ENCODE results near the gene COA6.

COA6 gene

DNA sequence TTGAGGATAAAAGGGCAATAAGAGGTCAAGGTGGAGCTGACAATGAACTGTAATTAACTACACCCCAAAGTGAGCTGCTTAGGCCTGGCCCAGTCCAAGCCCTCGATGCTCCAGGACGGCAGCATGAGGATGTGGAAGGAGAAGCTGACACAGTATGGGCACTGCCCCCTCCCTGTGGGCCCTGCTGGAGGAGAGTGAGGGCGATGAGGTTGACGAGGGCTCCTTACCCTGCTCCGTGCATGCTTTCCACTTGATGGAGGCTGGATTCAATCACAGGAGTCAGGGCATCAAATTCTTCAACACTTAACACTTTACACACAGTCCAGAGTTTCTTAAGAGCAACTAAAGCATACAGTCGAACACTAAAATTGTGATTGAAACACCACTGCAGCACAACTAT lies 32.4 kb downstream of the COA6 start:
- Histone ChIP-seq H3K9ac (ENCODE audit: low read length) (no peak overlapping the region), H3K36me3 (ENCODE audit: low read length) (peaks cover 3% of the 10 kb centered on the region), H3K4me2 (ENCODE audit: low read depth, low read length, poor library complexity, severe bottlenecking) (no peak overlapping the region), H3K27me3 (ENCODE audit: low read length) (no peaks in the 10 kb centered on the region), H4K20me1 (ENCODE audit: low read depth, low read length) (no peaks in the 10 kb centered on the region), H3K4me3 (ENCODE audit: insufficient read depth, low read length, poor library complexity, severe bottlenecking) (no peak overlapping the region), H3K9me3 (ENCODE audit: insufficient read depth, low read length) (no peaks in the 10 kb centered on the region), H3K27ac (ENCODE audit: low read depth, low read length) (no peak overlapping the region), H3K9me2 (replicated peaks; ENCODE audit: insufficient read depth, low read length) (no peaks in the 10 kb centered on the region), H3K79me2 (ENCODE audit: insufficient read depth, low read length) (no peaks in the 10 kb centered on the region), H2AFZ (ENCODE audit: low read depth, low read length, severe bottlenecking) (no peak overlapping the region), H3F3A (ENCODE audit: insufficient read depth) (peaks cover 8% of the 10 kb centered on the region; the same call in 1 of the 2 replicates)
- TF ChIP-seq, protein P1, sequence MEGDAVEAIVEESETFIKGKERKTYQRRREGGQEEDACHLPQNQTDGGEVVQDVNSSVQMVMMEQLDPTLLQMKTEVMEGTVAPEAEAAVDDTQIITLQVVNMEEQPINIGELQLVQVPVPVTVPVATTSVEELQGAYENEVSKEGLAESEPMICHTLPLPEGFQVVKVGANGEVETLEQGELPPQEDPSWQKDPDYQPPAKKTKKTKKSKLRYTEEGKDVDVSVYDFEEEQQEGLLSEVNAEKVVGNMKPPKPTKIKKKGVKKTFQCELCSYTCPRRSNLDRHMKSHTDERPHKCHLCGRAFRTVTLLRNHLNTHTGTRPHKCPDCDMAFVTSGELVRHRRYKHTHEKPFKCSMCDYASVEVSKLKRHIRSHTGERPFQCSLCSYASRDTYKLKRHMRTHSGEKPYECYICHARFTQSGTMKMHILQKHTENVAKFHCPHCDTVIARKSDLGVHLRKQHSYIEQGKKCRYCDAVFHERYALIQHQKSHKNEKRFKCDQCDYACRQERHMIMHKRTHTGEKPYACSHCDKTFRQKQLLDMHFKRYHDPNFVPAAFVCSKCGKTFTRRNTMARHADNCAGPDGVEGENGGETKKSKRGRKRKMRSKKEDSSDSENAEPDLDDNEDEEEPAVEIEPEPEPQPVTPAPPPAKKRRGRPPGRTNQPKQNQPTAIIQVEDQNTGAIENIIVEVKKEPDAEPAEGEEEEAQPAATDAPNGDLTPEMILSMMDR (IDR thresholded peaks at IDR 0.05; ENCODE audit: insufficient read depth, low read length, poor library complexity, severe bottlenecking) = no peak
- TF ChIP-seq EZH2phosphoT487 (conservative IDR thresholded peaks at IDR 0.05; ENCODE audit: low read length) = no peak

DNA sequence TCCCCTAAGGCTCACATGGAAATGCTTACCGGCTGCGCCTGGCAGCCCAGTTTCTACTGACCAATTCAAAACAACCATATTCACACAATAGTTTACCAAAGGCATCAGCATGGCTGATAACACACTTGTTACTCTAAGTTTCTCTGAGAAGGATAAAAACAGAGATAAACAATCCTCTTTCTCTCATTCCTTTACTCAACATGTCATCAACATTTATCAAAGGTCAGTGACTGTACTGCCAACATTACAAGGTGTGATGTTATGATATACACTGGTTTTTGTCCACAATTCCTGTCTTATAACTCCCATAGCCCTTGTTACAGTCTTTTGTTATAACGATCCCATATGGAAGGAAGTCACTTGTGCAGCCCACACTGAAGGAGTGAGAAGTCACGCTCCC lies 33.6 kb downstream of the COA6 start:
- Histone ChIP-seq H3K4me2 (ENCODE audit: low read depth, low read length, poor library complexity, severe bottlenecking) (no peak overlapping the region), H3K27me3 (ENCODE audit: low read length) (no peaks in the 10 kb centered on the region), H2AFZ (ENCODE audit: low read depth, low read length, severe bottlenecking) (no peak overlapping the region), H3K27ac (ENCODE audit: low read depth, low read length) (no peak overlapping the region), H3F3A (ENCODE audit: insufficient read depth) (no peaks in the 10 kb centered on the region), H4K20me1 (ENCODE audit: low read depth, low read length) (no peaks in the 10 kb centered on the region), H3K36me3 (ENCODE audit: low read length) (no peaks in the 10 kb centered on the region), H3K4me3 (ENCODE audit: insufficient read depth, low read length, poor library complexity, severe bottlenecking) (no peak overlapping the region), H3K9me2 (replicated peaks; ENCODE audit: insufficient read depth, low read length) (no peaks in the 10 kb centered on the region), H3K79me2 (ENCODE audit: insufficient read depth, low read length) (no peaks in the 10 kb centered on the region), H3K9me3 (ENCODE audit: insufficient read depth, low read length) (no peaks in the 10 kb centered on the region), H3K9ac (ENCODE audit: low read length) (no peak overlapping the region)
- TF ChIP-seq, protein P1 (IDR thresholded peaks at IDR 0.05; ENCODE audit: insufficient read depth, low read length, poor library complexity, severe bottlenecking) = no peak
- no peak for TF ChIP-seq EZH2phosphoT487 (conservative IDR thresholded peaks at IDR 0.05; ENCODE audit: low read length)

DNA sequence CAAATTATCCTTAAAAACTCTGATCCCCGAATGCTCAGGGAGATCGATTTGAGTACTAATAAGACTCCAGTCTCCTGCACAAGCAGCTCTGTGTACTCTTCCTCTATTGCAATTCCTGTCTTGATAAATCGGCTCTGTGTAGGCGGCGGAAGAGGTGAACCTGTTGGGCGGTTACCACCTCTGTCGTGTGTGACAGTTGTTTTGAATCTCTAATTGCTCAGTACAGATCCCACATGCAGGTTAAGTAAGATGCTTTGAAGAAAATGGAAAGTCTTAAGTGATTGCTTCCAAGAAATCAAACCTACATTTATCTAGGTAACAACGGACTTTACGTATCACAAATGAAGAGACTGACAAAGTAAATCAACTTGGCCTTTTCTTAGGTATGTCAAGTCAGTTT lies 35.5 kb downstream of the COA6 start:
- H3K9me2 ChIP-seq (replicated peaks; ENCODE audit: insufficient read depth, low read length) = no peaks in the 10 kb centered on the region
- H2AFZ ChIP-seq (ENCODE audit: low read depth, low read length, severe bottlenecking) = no peak overlapping the region
- H3K27ac ChIP-seq (ENCODE audit: low read depth, low read length) = no peak overlapping the region
- no peak overlapping the region for H3K4me3 ChIP-seq (ENCODE audit: insufficient read depth, low read length, poor library complexity, severe bottlenecking)
- H3K9ac ChIP-seq (ENCODE audit: low read length) = no peak overlapping the region
- no peaks in the 10 kb centered on the region for H4K20me1 ChIP-seq (ENCODE audit: low read depth, low read length)
- H3K27me3 ChIP-seq (ENCODE audit: low read length) = no peaks in the 10 kb centered on the region
- H3K9me3 ChIP-seq (ENCODE audit: insufficient read depth, low read length) = no peaks in the 10 kb centered on the region
- H3K36me3 ChIP-seq (ENCODE audit: low read length) = no peaks in the 10 kb centered on the region
- no peak overlapping the region for H3K4me2 ChIP-seq (ENCODE audit: low read depth, low read length, poor library complexity, severe bottlenecking)
- no peak for TF ChIP-seq EZH2phosphoT487 (conservative IDR thresholded peaks at IDR 0.05; ENCODE audit: low read length)
- TF ChIP-seq, protein P1 (IDR thresholded peaks at IDR 0.05; ENCODE audit: insufficient read depth, low read length, poor library complexity, severe bottlenecking) = no peak
- no peaks in the 10 kb centered on the region for H3K79me2 ChIP-seq (ENCODE audit: insufficient read depth, low read length)
- H3F3A ChIP-seq (ENCODE audit: insufficient read depth) = no peaks in the 10 kb centered on the region

All from SU-DHL-6 (cell line).